Aorta (tissue), 5 donors: Measurements from ENCODE around the gene OR6F1. TPM values are rescaled to one million over a fixed set of nuclear protein-coding genes. Genes with fewer than 3 reads are reported as not detected.
"Not testable (repeated sequence)": the region's sequence is repeated elsewhere in the genome, so short reads cannot be mapped to it uniquely, and the experiment has no call there.

Experiments
- ATAC-seq: fragments of 200-7000 bp; cut with Tn5 transposase; one replicate; pipeline ENCODE4 v1.9.1; 2022; ENCODE audit warnings: moderate library complexity; ENCODE audit not compliant: low FRiP score
- DNase-seq, 2 donors: peaks; one replicate each; pipeline ENCODE4 v3.0.0-alpha.2; 2020
- H3K27ac ChIP-seq, 2 donors: one replicate each; pipeline ENCODE4 v1.5.1; 2013; ENCODE audit warnings: low read length in 2 of 2, mild to moderate bottlenecking in 2 of 2, moderate library complexity in 2 of 2, control low read depth in 1 of 2, inconsistent platforms in 1 of 2, low read depth in 1 of 2
- H3K27me3 ChIP-seq, 2 donors: one replicate each; pipeline ENCODE4 v1.6.1; 2013; ENCODE audit warnings: control low read depth in 1 of 2, low read length in 1 of 2, mild to moderate bottlenecking in 1 of 2, moderate library complexity in 1 of 2; ENCODE audit not compliant: insufficient read depth in 2 of 2, control insufficient read depth in 1 of 2
- H3K36me3 ChIP-seq, 2 donors: one replicate each; pipeline ENCODE4 v1.6.1; 2013; ENCODE audit warnings: control low read depth in 1 of 2, low read length in 1 of 2, mild to moderate bottlenecking in 1 of 2; ENCODE audit not compliant: insufficient read depth in 2 of 2, control insufficient read depth in 1 of 2
- H3K4me1 ChIP-seq, 2 donors: one replicate each; pipeline ENCODE4 v1.6.1; 2013; ENCODE audit warnings: low read length in 2 of 2, control low read depth in 1 of 2, mild to moderate bottlenecking in 1 of 2, moderate library complexity in 1 of 2; ENCODE audit not compliant: insufficient read depth in 2 of 2, control insufficient read depth in 1 of 2
- H3K4me3 ChIP-seq, 2 donors: one replicate each; pipeline ENCODE4 v1.5.1; 2013; ENCODE audit warnings: low read length in 2 of 2, control low read depth in 1 of 2, mild to moderate bottlenecking in 1 of 2
- H3K9me3 ChIP-seq: one replicate; pipeline ENCODE4 v1.6.1; 2013; ENCODE audit warnings: mild to moderate bottlenecking, low read length; ENCODE audit not compliant: control insufficient read depth
- WGBS, 2 donors: extraction: QIAGEN DNeasy Blood & Tissue Kit; methylation state at CpG; one replicate each; pipeline ENCODE4 v1.1.7; 2013; 5-methylcytosine and 5-hydroxymethylcytosine counted together
- intact Hi-C, 2 donors: fragments of 100-400 bp; cut with DNase I; formaldehyde crosslinking; loops; one replicate each; pipeline versions ENCODE4 v1.14.2 to v1.15.0; 2022
- polyA plus RNA-seq, 2 donors: library from polyadenylated mRNA; stranded (reverse); fragments of 200-250 nt; gene quantifications; one replicate each; pipeline ENCODE4 v1.2.3, GENCODE V29; 2013
- total RNA-seq, 2 donors: library from RNA; stranded (reverse); fragmentation: NEBNext Ultra II Directional; extraction: Animal tissue kit (Norgen Biotek cat#: 25700); gene quantifications; one replicate each; pipeline ENCODE4 v1.2.1, GENCODE V29; 2021
- donor health status: healthy with polysubstance abuse.
- donor health status: Bipolar disorder and iron deficiency.
- donor health status: DM: no; HTN: no; CAD: no.
- donor health status: DM: no; HTN: no; CAD: no.
- donor health status: DM: yes; HTN: yes; CAD: no.

Gene OR6F1
- total and polyA plus RNA-seq, 4 donors, result not detected

DNA sequence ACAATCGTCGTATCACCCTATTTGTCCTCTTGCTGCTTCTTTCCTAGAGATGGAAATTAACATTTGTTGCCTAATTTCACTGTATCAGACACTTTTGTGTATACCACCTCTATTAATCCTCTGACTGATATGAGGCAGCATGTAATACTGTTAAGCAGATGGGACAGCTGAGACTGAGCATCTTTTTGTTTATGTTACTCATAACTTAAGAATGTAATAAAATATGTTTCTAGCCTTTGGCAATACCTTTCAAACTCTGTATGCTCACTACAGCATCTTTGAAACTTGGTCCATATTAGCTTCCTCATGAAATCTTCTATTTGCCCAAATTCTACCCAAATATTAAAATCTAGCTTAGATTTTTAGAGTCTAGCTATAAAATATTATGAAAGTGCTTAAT is 24.3 kb upstream of the OR6F1 start:
- Histone ChIP-seq H3K9me3 (no peaks in the 10 kb centered on the region), H3K36me3 (no peaks in the 10 kb centered on the region), H3K4me3 (no peak overlapping the region), H3K4me1 (no peaks in the 10 kb centered on the region), H3K27ac (no peak overlapping the region), H3K27me3 (no peaks in the 10 kb centered on the region)
- WGBS, 2 donors, result 83 to 87% methylated on average over 2 of the region's 2 CpGs
- no peak for ATAC-seq
- intact Hi-C loops, result no loop called here
- DNase-seq, result no peak

DNA sequence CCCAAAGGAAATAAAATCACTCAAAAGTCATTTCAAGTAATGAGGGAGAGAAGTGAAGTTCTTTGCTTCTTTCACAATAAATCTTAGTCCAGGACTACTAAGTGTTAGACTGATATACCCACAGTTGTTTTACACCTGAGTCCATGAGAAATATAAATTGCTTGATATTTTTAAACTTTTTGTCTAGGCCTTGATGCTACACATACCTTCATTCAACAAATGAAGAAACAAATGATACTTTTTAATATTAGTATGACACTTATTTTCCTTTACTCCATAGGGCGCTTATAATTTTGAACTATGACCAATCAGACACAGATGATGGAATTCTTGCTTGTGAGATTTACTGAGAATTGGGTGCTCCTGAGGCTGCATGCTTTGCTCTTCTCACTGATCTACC is 21.9 kb upstream of the OR6F1 start, which contains the start of gene OR14K1:
Gene OR14K1 (plus strand): TSS at position 301 of the 400 bp plus-strand sequence. CDS start 0 bp downstream, at position 301.
- DNase-seq, result no peak
- H3K27me3 ChIP-seq, result no peaks in the 10 kb centered on the region
- no peak within 1 kb of the TSS for H3K27ac ChIP-seq
- H3K4me3 ChIP-seq, result no peak within 1 kb of the TSS
- H3K9me3 ChIP-seq, result no peaks in the 10 kb centered on the region
- no peaks in the 10 kb centered on the region for H3K36me3 ChIP-seq
- intact Hi-C loops, result no loop called here
- H3K4me1 ChIP-seq, result no peaks in the 10 kb centered on the region
- 89 to 94% methylated on average over 1 of the region's 1 CpG for WGBS, 2 donors
- no peak for ATAC-seq

DNA sequence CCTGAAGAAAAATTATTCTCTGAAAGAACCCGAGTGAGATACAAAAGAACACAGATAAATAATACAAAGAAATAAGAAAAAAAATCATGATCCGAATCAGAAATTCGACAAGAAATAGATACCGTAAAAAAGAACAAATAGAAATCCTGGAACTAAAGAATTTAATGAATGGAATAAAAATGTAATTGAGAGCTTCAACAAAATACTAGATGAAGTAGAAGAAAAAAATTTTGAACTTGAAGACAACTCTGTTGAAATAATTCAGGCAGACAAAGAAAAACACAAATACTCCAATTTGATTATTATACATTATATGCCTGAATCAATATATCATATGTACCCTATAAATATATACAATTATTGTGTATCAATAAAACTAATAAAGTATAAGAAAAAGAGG is 4.8 kb upstream of the OR6F1 start:
- H3K27ac ChIP-seq, result no peak overlapping the region
- no peaks in the 10 kb centered on the region for H3K36me3 ChIP-seq
- no peaks in the 10 kb centered on the region for H3K4me1 ChIP-seq
- DNase-seq, result no peak
- 86 to 93% methylated on average over 4 of the region's 4 CpGs for WGBS, 2 donors
- ATAC-seq, result no peak
- intact Hi-C loops, result no loop called here
- peaks cover 2% of the 10 kb centered on the region for H3K9me3 ChIP-seq
- no peak overlapping the region for H3K4me3 ChIP-seq
- H3K27me3 ChIP-seq, result no peaks in the 10 kb centered on the region

DNA sequence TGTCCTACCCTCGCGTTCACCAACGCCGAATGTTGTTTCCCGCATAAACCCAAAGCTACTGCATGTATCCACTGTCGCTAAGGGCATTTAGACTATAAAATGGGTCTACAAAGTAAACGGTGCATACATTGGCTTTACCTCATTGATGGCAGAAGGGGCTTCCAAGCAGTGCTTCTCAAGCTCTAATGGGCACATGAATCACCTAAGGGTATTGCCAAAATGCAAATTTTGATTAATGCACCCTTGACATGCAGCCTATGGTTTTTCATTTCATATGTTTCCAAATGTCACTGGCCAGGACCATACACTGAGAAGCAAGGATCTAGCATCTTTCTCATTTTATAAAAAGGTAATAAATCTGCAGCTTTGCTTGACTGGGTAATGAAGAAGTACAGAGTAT is 2.7 kb downstream of the OR6F1 start:
- Histone ChIP-seq H3K4me3 (no peak overlapping the region), H3K4me1 (no peaks in the 10 kb centered on the region), H3K27me3 (no peaks in the 10 kb centered on the region), H3K36me3 (no peaks in the 10 kb centered on the region), H3K27ac (no peak overlapping the region), H3K9me3 (peaks cover 1% of the 10 kb centered on the region)
- intact Hi-C loops, result no loop called here
- ATAC-seq, result no peak
- no peak for DNase-seq
- WGBS, 2 donors, result 85 to 92% methylated on average over 7 of the region's 7 CpGs

DNA sequence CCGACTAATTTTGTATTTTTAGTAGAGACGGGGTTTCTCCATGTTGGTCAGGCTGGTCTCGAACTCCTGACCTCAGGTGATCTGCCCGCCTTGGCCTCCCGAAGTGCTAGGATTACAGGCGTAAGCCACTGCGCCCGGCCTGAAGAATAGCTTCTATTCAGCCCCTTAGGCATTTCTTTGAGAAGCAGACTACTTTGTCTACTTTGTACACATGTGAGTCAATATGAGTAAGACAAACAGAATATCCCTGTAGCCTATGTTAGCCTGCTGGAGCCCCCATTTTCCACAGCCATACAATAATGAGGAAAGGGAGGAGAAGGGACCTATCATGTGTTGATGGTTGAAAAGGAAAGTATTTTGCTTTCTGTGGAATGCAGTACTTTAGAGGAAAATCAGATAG is 5.8 kb downstream of the OR6F1 start:
- intact Hi-C loops, H3K27me3 ChIP-seq, H3K36me3 ChIP-seq, DNase-seq, H3K27ac ChIP-seq, H3K4me1 ChIP-seq, H3K9me3 ChIP-seq, H3K4me3 ChIP-seq, ATAC-seq: not testable (repeated sequence)
- WGBS, 2 donors, result 86 to 92% methylated on average over 8 of the region's 8 CpGs

DNA sequence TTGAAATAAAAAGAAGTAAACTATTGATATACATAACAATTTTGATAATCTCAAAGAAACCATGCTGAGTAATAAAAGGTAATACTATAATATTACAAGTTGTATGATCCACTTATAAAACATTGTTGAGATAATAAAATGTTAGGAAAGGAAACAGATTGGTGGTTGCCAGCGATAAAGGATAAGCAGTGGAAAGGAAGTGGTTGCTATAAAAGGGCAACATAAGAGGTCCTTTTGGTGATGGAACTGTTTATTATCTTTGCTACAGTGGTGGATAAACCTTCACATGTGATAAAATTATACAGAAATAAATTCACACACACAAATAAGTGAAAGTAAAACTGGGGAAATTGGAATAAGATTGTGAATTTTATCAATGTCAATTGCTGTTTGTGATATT is 15.1 kb downstream of the OR6F1 start:
- H3K27me3 ChIP-seq, result no peaks in the 10 kb centered on the region
- H3K4me1 ChIP-seq, result no peaks in the 10 kb centered on the region
- no peak overlapping the region for H3K27ac ChIP-seq
- no peaks in the 10 kb centered on the region for H3K36me3 ChIP-seq
- 68 to 77% methylated on average over 1 of the region's 1 CpG for WGBS, 2 donors
- intact Hi-C loops, result no loop called here
- peaks cover 4% of the 10 kb centered on the region for H3K9me3 ChIP-seq
- ATAC-seq (no peak), DNase-seq (no peak)
- no peak overlapping the region for H3K4me3 ChIP-seq

DNA sequence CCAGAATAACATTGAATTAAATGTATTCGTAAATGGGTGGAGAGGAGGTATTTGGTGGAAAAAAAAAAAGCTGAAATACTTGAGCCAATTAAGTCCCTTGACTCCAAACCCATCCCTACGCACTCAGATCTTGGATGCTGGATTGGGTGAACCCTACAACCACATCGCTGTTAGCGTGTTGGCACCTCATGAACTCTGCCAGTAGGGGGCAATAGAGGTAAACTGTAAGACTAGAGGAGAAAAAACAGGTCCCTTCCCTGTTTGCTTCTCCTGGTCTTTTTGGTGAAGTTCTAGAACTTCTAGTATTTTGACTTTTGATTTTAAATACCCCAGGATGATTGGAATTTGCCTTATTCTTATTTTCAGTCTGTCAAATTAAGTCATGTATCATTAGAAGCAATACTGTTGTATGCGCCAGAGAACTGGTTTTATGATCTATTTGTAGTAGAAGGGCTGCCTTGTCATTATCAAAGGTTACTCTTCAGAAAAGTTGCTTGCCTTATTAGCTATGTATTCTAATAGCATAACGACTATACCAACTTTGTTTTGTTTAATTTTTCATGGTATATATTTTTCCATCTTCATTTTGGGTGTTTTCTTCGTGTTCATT is 35.1 kb downstream of the OR6F1 start:
- H3K36me3 ChIP-seq, result no peaks in the 10 kb centered on the region
- H3K4me1 ChIP-seq, result no peaks in the 10 kb centered on the region
- no peak for ATAC-seq
- H3K4me3 ChIP-seq, result no peak overlapping the region
- no peaks in the 10 kb centered on the region for H3K9me3 ChIP-seq
- H3K27me3 ChIP-seq, result no peaks in the 10 kb centered on the region
- 29 to 33% methylated on average over 7 of the region's 7 CpGs for WGBS, 2 donors
- no peak overlapping the region for H3K27ac ChIP-seq
- intact Hi-C loops, result no loop called here
- DNase-seq, result peak in 1 of 2 donors; percentile 51

DNA sequence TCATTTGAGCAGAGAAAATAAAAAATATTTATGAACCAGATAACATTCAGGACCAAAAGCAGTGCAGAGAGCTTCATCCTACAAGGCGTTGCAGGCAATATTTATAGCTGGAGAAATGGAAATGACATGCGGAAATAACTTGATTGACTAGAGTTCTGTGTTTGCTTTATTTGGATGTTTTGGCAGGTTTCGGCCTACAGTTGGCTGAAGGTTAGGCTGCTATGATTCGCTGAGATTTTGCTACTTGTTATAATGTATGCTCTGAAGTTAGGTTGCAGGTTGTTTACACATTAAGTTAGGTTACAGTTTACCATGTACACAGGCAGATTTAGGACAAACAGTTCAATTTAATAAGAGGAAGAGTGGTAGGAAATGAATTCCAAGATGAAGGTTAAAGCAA is 36.3 kb downstream of the OR6F1 start:
- no peaks in the 10 kb centered on the region for H3K27me3 ChIP-seq
- no peak overlapping the region for H3K4me3 ChIP-seq
- H3K36me3 ChIP-seq, result no peaks in the 10 kb centered on the region
- no peak for DNase-seq
- H3K27ac ChIP-seq, result no peak overlapping the region
- WGBS, 2 donors, result 50 to 51% methylated on average over 4 of the region's 4 CpGs
- H3K4me1 ChIP-seq, result no peaks in the 10 kb centered on the region
- no peak for ATAC-seq
- intact Hi-C loops, result no loop called here
- H3K9me3 ChIP-seq, result no peaks in the 10 kb centered on the region

DNA sequence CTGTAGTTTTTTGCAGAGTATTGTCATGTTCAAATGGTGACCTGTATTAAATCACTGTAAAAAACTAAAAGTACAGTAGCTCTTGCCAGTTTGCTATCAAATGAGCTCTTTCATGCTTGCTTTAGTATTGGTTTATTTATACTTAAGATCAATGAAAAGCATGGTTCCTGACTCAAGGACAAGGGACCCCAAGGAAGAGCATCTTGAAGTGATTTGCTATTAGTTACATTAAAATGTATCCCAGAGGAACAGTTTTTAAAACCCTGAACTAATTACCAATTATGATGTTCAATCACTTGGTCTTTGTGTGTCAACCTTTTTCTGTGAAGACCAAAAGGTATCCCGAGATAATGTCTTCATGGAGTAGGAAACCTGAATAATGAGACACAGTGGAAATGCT is 36.8 kb downstream of the OR6F1 start, which contains the start of gene OR13G1:
Gene OR13G1 (minus strand): TSS at position 101 of the 400 bp plus-strand sequence. CDS start 6,698 bp downstream, outside the sequence.
- Histone ChIP-seq H3K36me3 (no peaks in the 10 kb centered on the region), H3K27ac (no peak within 1 kb of the TSS), H3K4me1 (no peaks in the 10 kb centered on the region), H3K27me3 (no peaks in the 10 kb centered on the region), H3K9me3 (no peaks in the 10 kb centered on the region), H3K4me3 (no peak within 1 kb of the TSS)
- WGBS, 2 donors, result 68 to 75% methylated on average over 1 of the region's 1 CpG
- DNase-seq (no peak), ATAC-seq (no peak)
- intact Hi-C loops, result no loop called here
